Tibial nerve (tissue), 4 donors: ENCODE measurements around the gene ST14. TPM values are rescaled to one million over a fixed set of nuclear protein-coding genes. Genes with fewer than 3 reads are reported as not detected.

Source experiments
- DNase-seq, 2 donors: peaks; one replicate each; pipeline ENCODE4 v3.0.0-alpha.2; 2019; ENCODE audit warnings: low spot score in 2 of 2
- H3K27ac ChIP-seq, 4 donors: fragments of 200-600 bp; sonication (generic) in 3 of 4; one replicate each; pipeline ENCODE4 v1.5.1; 2017 to 2019; ENCODE audit warnings: mild to moderate bottlenecking in 1 of 4
- H3K27me3 ChIP-seq, 2 donors: fragments of 200-600 bp; sonication (generic) in 1 of 2; one replicate each; pipeline versions ENCODE4 v1.5.1 to v1.6.0; 2017 to 2019
- H3K36me3 ChIP-seq, 3 donors: fragments of 200-600 bp; sonication (generic); one replicate each; pipeline ENCODE4 v1.5.1; 2018 to 2019
- H3K4me1 ChIP-seq, 4 donors: fragments of 200-600 bp; sonication (generic) in 3 of 4; one replicate each; pipeline ENCODE4 v1.5.1; 2017 to 2019
- H3K4me3 ChIP-seq, 4 donors: fragments of 200-600 bp; sonication (generic) in 3 of 4; one replicate each; pipeline ENCODE4 v1.5.1; 2017 to 2019; ENCODE audit warnings: mild to moderate bottlenecking in 1 of 4, moderate library complexity in 1 of 4
- H3K9me3 ChIP-seq, 4 donors: fragments of 200-600 bp; sonication (generic) in 3 of 4; one replicate each; pipeline ENCODE4 v1.5.1; 2017 to 2019
- EP300 ChIP-seq, 2 donors: sonication (generic); formaldehyde crosslinking; IDR thresholded peaks; one replicate each; pipeline ENCODE4 v1.6.1; 2017; ENCODE audit warnings: antibody characterized with exemption in 2 of 2, mild to moderate bottlenecking in 1 of 2
- POLR2A ChIP-seq, 2 donors: fragments of 450-650 bp; IDR thresholded peaks; one replicate each; pipeline ENCODE4 v1.6.1; 2017; ENCODE audit warnings: antibody characterized with exemption in 2 of 2, mild to moderate bottlenecking in 2 of 2, moderate library complexity in 2 of 2
- WGBS, 2 donors: methylation state at CpG; one replicate each; pipeline ENCODE4 v1.1.5; 2018; 5-methylcytosine and 5-hydroxymethylcytosine counted together
- total RNA-seq, 4 donors: library from RNA; depleted of rRNA; stranded (reverse); fragments of >200 nt; gene quantifications; one replicate each; pipeline ENCODE4 v1.1.0, GENCODE V29; 2016
- TF ChIP-seq, protein P1 (sequence below), 5 experiments: fragments of 200-600 bp in 3 of 5; fragments of 450-650 bp in 2 of 5; sonication (generic) in 3 of 5; IDR thresholded peaks; one replicate each; pipeline ENCODE4 v1.5.1; 2016 to 2019; ENCODE audit warnings: antibody characterized with exemption in 5 of 5, mild to moderate bottlenecking in 3 of 5, moderate library complexity in 2 of 5

Gene ST14
- total RNA-seq, 4 donors from 2014 or later = 1.5 to 10.8 (median 2.6) TPM

DNA sequence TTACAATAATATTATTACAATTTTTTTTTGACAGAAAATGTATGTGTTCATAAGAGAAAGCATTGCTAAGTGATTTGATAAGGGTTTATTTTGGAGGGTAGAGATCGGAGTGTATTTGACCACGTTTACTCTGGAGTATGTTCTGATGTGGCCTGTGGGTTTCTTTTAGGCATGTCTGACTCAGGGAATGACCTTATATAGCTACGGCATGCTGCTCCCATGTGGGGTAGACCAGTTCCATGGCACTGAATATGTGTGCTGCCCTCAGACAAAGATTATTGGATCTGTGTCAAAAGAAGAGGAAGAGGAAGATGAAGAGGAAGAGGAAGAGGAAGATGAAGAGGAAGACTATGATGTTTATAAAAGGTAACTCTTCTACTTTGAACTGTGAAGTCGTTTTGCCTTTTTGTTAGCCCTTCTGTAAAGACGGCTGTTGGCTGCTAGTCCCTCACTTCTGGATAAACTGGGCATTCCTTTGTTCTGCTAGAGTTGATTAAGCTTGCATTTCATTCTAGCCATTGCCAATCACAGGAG is 38.1 kb upstream of the ST14 start:
- no peak for DNase-seq
- Histone ChIP-seq H3K27ac (peak overlapping the region in 2 of 4 donors; percentile 15 to 39), H3K4me3 (no peak overlapping the region), H3K36me3 (peaks cover 0 to 24% (median 8%) of the 10 kb centered on the region in 3 donors), H3K9me3 (no peaks in the 10 kb centered on the region), H3K4me1 (peaks cover 0 to 49% (median 25%) of the 10 kb centered on the region in 4 donors), H3K27me3 (no peaks in the 10 kb centered on the region)
- TF ChIP-seq, protein P1, sequence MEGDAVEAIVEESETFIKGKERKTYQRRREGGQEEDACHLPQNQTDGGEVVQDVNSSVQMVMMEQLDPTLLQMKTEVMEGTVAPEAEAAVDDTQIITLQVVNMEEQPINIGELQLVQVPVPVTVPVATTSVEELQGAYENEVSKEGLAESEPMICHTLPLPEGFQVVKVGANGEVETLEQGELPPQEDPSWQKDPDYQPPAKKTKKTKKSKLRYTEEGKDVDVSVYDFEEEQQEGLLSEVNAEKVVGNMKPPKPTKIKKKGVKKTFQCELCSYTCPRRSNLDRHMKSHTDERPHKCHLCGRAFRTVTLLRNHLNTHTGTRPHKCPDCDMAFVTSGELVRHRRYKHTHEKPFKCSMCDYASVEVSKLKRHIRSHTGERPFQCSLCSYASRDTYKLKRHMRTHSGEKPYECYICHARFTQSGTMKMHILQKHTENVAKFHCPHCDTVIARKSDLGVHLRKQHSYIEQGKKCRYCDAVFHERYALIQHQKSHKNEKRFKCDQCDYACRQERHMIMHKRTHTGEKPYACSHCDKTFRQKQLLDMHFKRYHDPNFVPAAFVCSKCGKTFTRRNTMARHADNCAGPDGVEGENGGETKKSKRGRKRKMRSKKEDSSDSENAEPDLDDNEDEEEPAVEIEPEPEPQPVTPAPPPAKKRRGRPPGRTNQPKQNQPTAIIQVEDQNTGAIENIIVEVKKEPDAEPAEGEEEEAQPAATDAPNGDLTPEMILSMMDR (IDR thresholded peaks at IDR 0.05) = no peak
- 47 to 51% methylated on average over 5 of the region's 5 CpGs for WGBS, 2 donors

DNA sequence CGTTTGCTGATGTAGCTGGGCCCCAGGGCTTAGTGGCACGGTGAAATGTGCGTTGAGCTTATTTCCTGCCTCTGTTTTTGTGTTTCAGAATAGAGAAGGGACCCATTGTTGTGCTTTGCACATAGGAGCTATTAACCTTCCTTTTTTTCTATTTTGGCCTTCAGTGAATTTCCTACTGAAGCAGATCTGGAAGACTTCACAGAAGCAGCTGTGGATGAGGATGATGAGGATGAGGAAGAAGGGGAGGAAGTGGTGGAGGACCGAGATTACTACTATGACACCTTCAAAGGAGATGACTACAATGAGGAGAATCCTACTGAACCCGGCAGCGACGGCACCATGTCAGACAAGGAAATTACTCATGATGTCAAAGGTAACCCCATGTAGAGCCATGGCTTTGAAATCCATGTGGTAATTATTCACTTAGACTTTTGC is 37.4 kb upstream of the ST14 start:
- TF ChIP-seq, protein P1 (IDR thresholded peaks at IDR 0.05) = no peak
- TF ChIP-seq EP300 (IDR thresholded peaks at IDR 0.05) (peak in 1 of 2 donors; percentile 6), POLR2A (IDR thresholded peaks at IDR 0.05) (no peak)

DNA sequence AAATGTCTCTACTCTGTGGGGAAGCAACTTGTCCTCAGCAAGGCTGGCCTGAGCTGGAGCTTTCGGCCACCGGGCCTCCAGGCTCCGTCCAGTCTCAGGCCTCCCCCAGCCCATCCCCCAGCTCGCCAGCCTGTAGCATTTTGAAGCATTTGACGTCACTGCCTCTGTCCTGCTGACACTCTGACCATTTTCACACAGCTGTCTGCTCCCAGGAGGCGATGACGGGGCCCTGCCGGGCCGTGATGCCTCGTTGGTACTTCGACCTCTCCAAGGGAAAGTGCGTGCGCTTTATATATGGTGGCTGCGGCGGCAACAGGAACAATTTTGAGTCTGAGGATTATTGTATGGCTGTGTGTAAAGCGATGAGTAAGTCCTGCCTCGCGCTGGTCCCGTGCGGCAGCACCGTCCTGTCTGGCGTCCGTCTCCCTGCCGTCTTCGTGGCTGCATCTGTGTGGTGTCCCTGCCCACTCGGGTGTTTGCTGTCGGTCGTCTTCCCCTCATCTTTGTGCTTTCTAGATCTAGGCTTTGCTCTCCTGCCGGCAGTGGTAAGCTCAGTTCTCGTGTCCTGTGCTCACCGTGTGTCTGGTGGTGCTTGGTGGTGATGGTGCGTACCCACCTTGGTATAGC is 36.1 kb upstream of the ST14 start:
- peak overlapping the region in 2 of 4 donors; percentile 36 to 71 for H3K27ac ChIP-seq
- DNase-seq = no peak
- no peaks in the 10 kb centered on the region for H3K27me3 ChIP-seq
- H3K36me3 ChIP-seq = peaks cover 0 to 34% (median 8%) of the 10 kb centered on the region in 3 donors
- no peaks in the 10 kb centered on the region for H3K9me3 ChIP-seq
- WGBS, 2 donors = 94% methylated on average over 31 to 32 of the region's 32 CpGs
- TF ChIP-seq EP300 (IDR thresholded peaks at IDR 0.05) = no peak
- TF ChIP-seq POLR2A (IDR thresholded peaks at IDR 0.05) = no peak
- TF ChIP-seq, protein P1 (IDR thresholded peaks at IDR 0.05) = no peak
- H3K4me1 ChIP-seq = peaks cover 0 to 48% (median 21%) of the 10 kb centered on the region in 4 donors
- H3K4me3 ChIP-seq = no peak overlapping the region

More for the DNA sequence above, 37.4 kb upstream of the ST14 start:
- Histone ChIP-seq H3K27me3 (no peaks in the 10 kb centered on the region), H3K4me3 (no peak overlapping the region), H3K36me3 (peaks cover 0 to 22% (median 8%) of the 10 kb centered on the region in 3 donors), H3K9me3 (no peaks in the 10 kb centered on the region), H3K4me1 (peaks cover 0 to 49% (median 25%) of the 10 kb centered on the region in 4 donors), H3K27ac (peak overlapping the region in 2 of 4 donors; percentile 15 to 39)
- no peak for DNase-seq
- 56 to 57% methylated on average over 7 of the region's 7 CpGs for WGBS, 2 donors

DNA sequence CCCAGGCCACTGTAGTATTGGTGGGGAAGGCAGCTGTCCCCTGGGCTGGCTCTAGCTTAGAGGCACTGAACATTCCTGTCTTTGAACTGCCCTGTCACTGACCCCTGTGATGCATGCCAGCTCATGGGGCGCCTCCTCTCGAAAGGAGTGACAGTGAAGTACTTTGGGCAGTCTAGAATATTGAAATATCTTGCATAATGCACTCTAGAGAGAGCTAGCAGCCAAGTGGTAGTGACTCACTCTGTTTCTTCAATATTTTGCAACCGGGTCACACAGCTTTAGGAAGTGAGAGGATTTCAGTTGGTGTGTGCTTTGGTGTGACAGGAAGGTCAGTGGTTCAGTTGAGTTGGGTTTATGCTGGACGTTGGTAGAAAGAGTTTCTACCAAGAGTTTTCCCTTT is 35.5 kb upstream of the ST14 start:
- Histone ChIP-seq H3K4me3 (no peak overlapping the region), H3K4me1 (peaks cover 0 to 43% (median 19%) of the 10 kb centered on the region in 4 donors), H3K36me3 (peaks cover 0 to 40% (median 8%) of the 10 kb centered on the region in 3 donors), H3K9me3 (no peaks in the 10 kb centered on the region), H3K27me3 (no peaks in the 10 kb centered on the region), H3K27ac (peak overlapping the region in 3 of 4 donors; percentile 50 to 84 (median 71))
- peak; percentile 50 to 96 for TF ChIP-seq EP300 (IDR thresholded peaks at IDR 0.05)
- TF ChIP-seq, protein P1 (IDR thresholded peaks at IDR 0.05) = no peak
- WGBS, 2 donors = 11 to 16% methylated on average over 4 of the region's 4 CpGs
- DNase-seq = peak; percentile 55 to 71

DNA sequence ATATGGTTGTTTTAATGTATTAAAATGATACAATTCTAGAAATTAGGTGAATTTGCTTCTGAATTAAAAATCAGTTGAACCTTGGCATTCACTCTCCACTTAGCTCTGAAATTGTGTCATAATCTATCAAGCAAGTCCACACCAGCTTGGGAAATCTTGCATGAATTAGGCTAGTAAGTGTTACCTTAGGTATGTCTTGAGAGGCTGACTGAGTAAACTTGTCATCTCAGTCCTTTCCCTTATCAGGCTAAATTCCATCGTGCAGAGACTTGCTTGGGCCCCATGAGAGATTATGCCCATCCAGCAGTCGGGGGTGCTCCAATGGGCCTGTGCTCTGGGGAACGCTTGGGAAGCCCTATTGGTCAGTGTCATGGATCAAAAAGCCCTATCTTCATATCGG is 33.9 kb upstream of the ST14 start:
- peaks cover 0 to 41% (median 17%) of the 10 kb centered on the region in 4 donors for H3K4me1 ChIP-seq
- H3K9me3 ChIP-seq = no peaks in the 10 kb centered on the region
- H3K27me3 ChIP-seq = no peaks in the 10 kb centered on the region
- H3K4me3 ChIP-seq = no peak overlapping the region
- peaks cover 0 to 53% (median 8%) of the 10 kb centered on the region in 3 donors for H3K36me3 ChIP-seq
- 90 to 100% methylated on average over 4 of the region's 4 CpGs for WGBS, 2 donors
- H3K27ac ChIP-seq = no peak overlapping the region
- DNase-seq = no peak
- TF ChIP-seq EP300 (IDR thresholded peaks at IDR 0.05) = no peak
- TF ChIP-seq, protein P1 (IDR thresholded peaks at IDR 0.05) = no peak
- TF ChIP-seq POLR2A (IDR thresholded peaks at IDR 0.05) = no peak
